Measurements from ENCODE around the gene ZNF48. TPM values are rescaled to one million over a fixed set of nuclear protein-coding genes. Genes with fewer than 3 reads are reported as not detected.

ZNF48 gene
- total RNA-seq, 1 experiment from 2014 or later, result 57.3 TPM

DNA sequence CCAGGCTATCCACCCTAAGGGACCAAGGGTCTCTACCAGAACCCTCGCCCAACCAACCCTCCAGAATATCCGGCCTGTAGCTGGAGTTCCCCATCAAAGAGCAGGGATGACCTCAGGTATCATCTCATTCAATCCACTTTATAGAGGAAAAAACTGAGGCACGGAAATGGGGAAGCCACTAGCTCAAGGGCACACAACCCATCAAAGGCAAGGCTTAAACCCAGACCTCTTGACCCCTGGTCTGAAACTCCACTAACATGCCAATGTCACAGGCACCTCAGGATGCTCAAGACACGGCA, 26.5 kb upstream of the ZNF48 start:
- no peak overlapping the region for H2AK5ac ChIP-seq (ENCODE audit: insufficient read length, low read length)
- DNase-seq, result no peak
- Mint-ChIP-seq H3K27me3 (ENCODE audit: low read depth) (peaks cover 2% of the 10 kb centered on the region; the same call in 1 of the 2 replicates), H3K36me3 (ENCODE audit: insufficient read depth in 1 of 3, low read depth in 3 of 3) (peaks cover 6 to 16% (median 15%) of the 10 kb centered on the region in 3 experiments; a peak in 6 of 7 replicates), H3K27ac (peak overlapping the region in 1 of 3 experiments; percentile 64; a peak in 1 of 7 replicates), H3K4me3 (peak overlapping the region; percentile 75 to 84), H3K4me1 (peaks cover 32 to 34% of the 10 kb centered on the region in 2 experiments), H3K9me3 (peaks cover 0 to 3% of the 10 kb centered on the region in 2 experiments; a peak in 3 of 5 replicates)
- H3K4ac ChIP-seq (ENCODE audit: low read depth, low read length), result no peak overlapping the region
- no peak overlapping the region for H4K5ac ChIP-seq (ENCODE audit: insufficient read length, low read depth, low read length)
- H3K18ac ChIP-seq (ENCODE audit: insufficient read length, low read depth, low read length), result no peak overlapping the region
- H3K79me2 ChIP-seq (ENCODE audit: insufficient read depth, low read length), result no peaks in the 10 kb centered on the region; the same call in none of the 2 replicates
- H3K14ac ChIP-seq (ENCODE audit: insufficient read depth, low read length), result no peak overlapping the region
- H4K20me1 ChIP-seq (ENCODE audit: control insufficient read depth, insufficient read depth, insufficient read length), result no peaks in the 10 kb centered on the region
- TF ChIP-seq, protein P1, sequence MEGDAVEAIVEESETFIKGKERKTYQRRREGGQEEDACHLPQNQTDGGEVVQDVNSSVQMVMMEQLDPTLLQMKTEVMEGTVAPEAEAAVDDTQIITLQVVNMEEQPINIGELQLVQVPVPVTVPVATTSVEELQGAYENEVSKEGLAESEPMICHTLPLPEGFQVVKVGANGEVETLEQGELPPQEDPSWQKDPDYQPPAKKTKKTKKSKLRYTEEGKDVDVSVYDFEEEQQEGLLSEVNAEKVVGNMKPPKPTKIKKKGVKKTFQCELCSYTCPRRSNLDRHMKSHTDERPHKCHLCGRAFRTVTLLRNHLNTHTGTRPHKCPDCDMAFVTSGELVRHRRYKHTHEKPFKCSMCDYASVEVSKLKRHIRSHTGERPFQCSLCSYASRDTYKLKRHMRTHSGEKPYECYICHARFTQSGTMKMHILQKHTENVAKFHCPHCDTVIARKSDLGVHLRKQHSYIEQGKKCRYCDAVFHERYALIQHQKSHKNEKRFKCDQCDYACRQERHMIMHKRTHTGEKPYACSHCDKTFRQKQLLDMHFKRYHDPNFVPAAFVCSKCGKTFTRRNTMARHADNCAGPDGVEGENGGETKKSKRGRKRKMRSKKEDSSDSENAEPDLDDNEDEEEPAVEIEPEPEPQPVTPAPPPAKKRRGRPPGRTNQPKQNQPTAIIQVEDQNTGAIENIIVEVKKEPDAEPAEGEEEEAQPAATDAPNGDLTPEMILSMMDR (conservative IDR thresholded peaks at IDR 0.05), result no peak
- no peak overlapping the region for H2BK15ac ChIP-seq (ENCODE audit: low read depth, low read length)
- no peak overlapping the region for H2BK5ac ChIP-seq (ENCODE audit: insufficient read length, low read length)
- peaks cover 6% of the 10 kb centered on the region for H3K4me1 ChIP-seq (ENCODE audit: insufficient read depth, low read length)
- no peak overlapping the region for H2BK120ac ChIP-seq (ENCODE audit: low read depth, low read length, poor library complexity, severe bottlenecking)
- H2BK12ac ChIP-seq (ENCODE audit: insufficient read length, low read depth, low read length), result no peak overlapping the region
- no peak overlapping the region for H3K56ac ChIP-seq (ENCODE audit: insufficient read length, low read depth, low read length)
- H3K23me2 ChIP-seq (ENCODE audit: insufficient read length, low read depth, low read length, poor library complexity, severe bottlenecking), result peaks cover 10% of the 10 kb centered on the region
- no peak overlapping the region for H3T11ph ChIP-seq (ENCODE audit: low read length)
- no peak overlapping the region for H2AFZ ChIP-seq (ENCODE audit: low read length)
- H3K23ac ChIP-seq (ENCODE audit: insufficient read length, low read depth, low read length), result no peak overlapping the region
- H3K9ac ChIP-seq (ENCODE audit: extremely low read depth, insufficient read length, low read length), result peak overlapping the region; percentile 34
- H3K27me3 ChIP-seq (ENCODE audit: insufficient read depth, low read length), result no peaks in the 10 kb centered on the region
- H4K8ac ChIP-seq (replicated peaks; ENCODE audit: insufficient read length, low read depth, low read length), result no peak overlapping the region
- peak overlapping the region; percentile 80 for H3K4me2 ChIP-seq (ENCODE audit: insufficient read depth, insufficient read length, low read length)
- no peaks in the 10 kb centered on the region for H3K9me3 ChIP-seq (ENCODE audit: control insufficient read depth, low read depth, low read length)
- no peak overlapping the region for H2BK20ac ChIP-seq (ENCODE audit: low read depth, low read length, poor library complexity, severe bottlenecking)
- no peak overlapping the region for H4K91ac ChIP-seq (ENCODE audit: insufficient read length, low read depth, low read length)
- no peak overlapping the region for H3K27ac ChIP-seq (ENCODE audit: insufficient read length, low read depth, low read length)
- peaks cover 3% of the 10 kb centered on the region for H3K79me1 ChIP-seq (ENCODE audit: insufficient read depth, low read depth, low read length, poor library complexity, severe bottlenecking)
- no CpG with 5 or more reads among the region's 4 CpGs for WGBS (ENCODE audit: extremely low coverage, insufficient read length, low lambda C conversion rate)
